CD4-positive, alpha-beta memory T cell (primary cell): ENCODE measurements around the gene TSPAN14. TPM values are rescaled to one million over a fixed set of nuclear protein-coding genes. Genes with fewer than 3 reads are reported as not detected.

Source experiments
- CTCF ChIA-PET: fragments of 350-600 bp; sonication (Branson Sonifier 250); formaldehyde crosslinking; loops from one replicate; lab custom pipeline; 2021; ENCODE audit warnings: inconsistent platforms; ENCODE audit not compliant: partially characterized antibody; lab: Charles Lee
- POLR2A ChIA-PET: fragments of 350-600 bp; sonication (Branson Sonifier 250); formaldehyde crosslinking; loops from one replicate; lab custom pipeline; 2021; ENCODE audit not compliant: partially characterized antibody; lab: Charles Lee
- DNase-seq, 5 donors: peaks; one replicate each; pipeline versions ENCODE4 v3.0.0 to v3.0.0-alpha.2; 2020 to 2022; ENCODE audit warnings: mixed read lengths in 1 of 5
- H3K27ac ChIP-seq: one replicate; pipeline ENCODE4 v1.7.0; 2013; ENCODE audit warnings: low read depth, low read length
- H3K27me3 ChIP-seq: 2 replicates; pipeline ENCODE4 v1.7.0; 2013; ENCODE audit warnings: mild to moderate bottlenecking, low read length, moderate library complexity; ENCODE audit not compliant: insufficient read depth
- H3K36me3 ChIP-seq: 2 replicates; pipeline ENCODE4 v1.7.0; 2013; ENCODE audit warnings: mild to moderate bottlenecking, low read length, moderate library complexity; ENCODE audit not compliant: insufficient read depth
- H3K4me1 ChIP-seq: 2 replicates; pipeline ENCODE4 v1.7.0; 2013; ENCODE audit warnings: mild to moderate bottlenecking, low read length, moderate library complexity; ENCODE audit not compliant: insufficient read depth
- H3K4me3 ChIP-seq, 2 donors: one replicate each; pipeline ENCODE4 v1.7.0; 2013; ENCODE audit warnings: low read length in 2 of 2, mild to moderate bottlenecking in 1 of 2
- H3K9me3 ChIP-seq, 2 donors: one replicate each; pipeline ENCODE4 v1.7.0; 2013; ENCODE audit warnings: low read length in 2 of 2, control low read depth in 1 of 2; ENCODE audit not compliant: control insufficient read depth in 1 of 2
- H3K27ac Mint-ChIP-seq, 7 donors: one replicate each; pipeline ENCODE4 v1.8.0; 2020 to 2021; ENCODE audit warnings: mixed read lengths in 7 of 7, mild to moderate bottlenecking in 6 of 7, inconsistent platforms in 3 of 7, moderate library complexity in 3 of 7
- H3K27me3 Mint-ChIP-seq, 2 donors: one replicate each; pipeline ENCODE4 v1.8.0; 2020 to 2021; ENCODE audit warnings: mixed read lengths in 2 of 2
- H3K36me3 Mint-ChIP-seq, 2 donors: one replicate each; pipeline ENCODE4 v1.8.0; 2020 to 2021; ENCODE audit warnings: mixed read lengths in 2 of 2, inconsistent platforms in 1 of 2, mild to moderate bottlenecking in 1 of 2
- H3K4me1 Mint-ChIP-seq, 4 donors: one replicate each; pipeline ENCODE4 v1.8.0; 2020 to 2021; ENCODE audit warnings: mixed read lengths in 4 of 4, mild to moderate bottlenecking in 1 of 4
- H3K4me3 Mint-ChIP-seq, 8 donors: one replicate each; pipeline ENCODE4 v1.8.0; 2020 to 2021; ENCODE audit warnings: mixed read lengths in 8 of 8, mild to moderate bottlenecking in 7 of 8, moderate library complexity in 6 of 8, inconsistent platforms in 3 of 8
- H3K9me3 Mint-ChIP-seq, 8 donors: one replicate each; pipeline ENCODE4 v1.8.0; 2020 to 2021; ENCODE audit warnings: mixed read lengths in 8 of 8, mild to moderate bottlenecking in 5 of 8, inconsistent platforms in 3 of 8, moderate library complexity in 1 of 8
- intact Hi-C: fragments of 100-400 bp; cut with micrococcal nuclease; formaldehyde crosslinking; loops from one replicate; pipeline ENCODE4 v1.15.1; 2023
- polyA plus RNA-seq, 2 donors: library from polyadenylated mRNA; unstranded; fragments of 300-500 nt; fragmentation: Illumina TruSeq; gene quantifications; one replicate each; pipeline ENCODE4 v1.2.3, GENCODE V29; 2021
- total RNA-seq, 2 experiments: library from RNA; stranded (reverse); gene quantifications; one replicate each; pipeline ENCODE4 v1.2.3, GENCODE V29; 2021

Gene TSPAN14
- total and polyA plus RNA-seq, 4 experiments from 2014 or later: 148 to 246 (median 152) TPM

GRCh38 chr10:80485946-80486764, 32.0 kb downstream of the TSPAN14 start:
- Histone ChIP-seq H3K27ac (peak overlapping the region; percentile 74), H3K4me1 (peaks cover 100% of the 10 kb centered on the region), H3K36me3 (peaks cover 25% of the 10 kb centered on the region), H3K27me3 (no peaks in the 10 kb centered on the region), H3K4me3 (peak overlapping the region; percentile 43 to 51), H3K9me3 (no peaks in the 10 kb centered on the region)
- Mint-ChIP-seq H3K27ac (peak overlapping the region; percentile 83 to 97 (median 94)), H3K9me3 (no peaks in the 10 kb centered on the region), H3K27me3 (no peaks in the 10 kb centered on the region), H3K36me3 (peaks cover 43 to 48% of the 10 kb centered on the region in 2 donors), H3K4me1 (peaks cover 83 to 100% (median 91%) of the 10 kb centered on the region in 4 donors), H3K4me3 (peak overlapping the region; percentile 70 to 93 (median 82))
- intact Hi-C loops: loop anchor here (1.0 kb wide), 2 partner anchors 8 to 20 kb away; no protein-coding TSS in a partner anchor
- ChIA-PET POLR2A (interaction anchor here (0.7 to 14.7 kb wide), 6 partner anchors 7 to 299 kb away, joined by 4 to 906 read pairs (median 10); partner anchors contain the start of gene TSPAN14), CTCF (interaction anchor here (1.3 to 10.8 kb wide), 10 partner anchors 8 to 42 kb away, joined by 3 to 201 read pairs (median 8); no protein-coding TSS in a partner anchor)
- peak in 2 of 5 donors; percentile 43 to 60 for DNase-seq

GRCh38 chr10:80486785-80487420, 32.8 kb downstream of the TSPAN14 start:
- Mint-ChIP-seq H3K27me3 (no peaks in the 10 kb centered on the region), H3K9me3 (no peaks in the 10 kb centered on the region), H3K36me3 (peaks cover 44 to 47% of the 10 kb centered on the region in 2 donors), H3K4me3 (peak overlapping the region; percentile 70 to 93 (median 83)), H3K4me1 (peaks cover 83 to 100% (median 92%) of the 10 kb centered on the region in 4 donors), H3K27ac (peak overlapping the region; percentile 83 to 97 (median 97))
- Histone ChIP-seq H3K36me3 (peaks cover 29% of the 10 kb centered on the region), H3K27ac (peak overlapping the region; percentile 74), H3K4me1 (peaks cover 100% of the 10 kb centered on the region), H3K4me3 (peak overlapping the region in 1 of 2 donors; percentile 53), H3K9me3 (no peaks in the 10 kb centered on the region), H3K27me3 (no peaks in the 10 kb centered on the region)
- CTCF ChIA-PET: interaction anchor here (1.3 to 10.8 kb wide), 8 partner anchors 9 to 43 kb away, joined by 4 to 201 read pairs (median 9); no protein-coding TSS in a partner anchor
- peak in 1 of 5 donors; percentile 41 for DNase-seq
- POLR2A ChIA-PET: interaction anchor here (0.6 to 14.7 kb wide), 7 partner anchors 14 to 299 kb away, joined by 3 to 906 read pairs (median 4); partner anchors contain the start of gene TSPAN14
- intact Hi-C loops: no loop called here

GRCh38 chr10:80487421-80487785, 33.3 kb downstream of the TSPAN14 start:
- ChIA-PET CTCF (interaction anchor here (1.3 to 10.8 kb wide), 7 partner anchors 12 to 43 kb away, joined by 4 to 201 read pairs (median 11); no protein-coding TSS in a partner anchor), POLR2A (interaction anchor here (0.6 to 14.7 kb wide), 8 partner anchors 13 to 300 kb away, joined by 3 to 906 read pairs (median 3); partner anchors contain the start of gene TSPAN14)
- Histone ChIP-seq H3K27me3 (no peaks in the 10 kb centered on the region), H3K36me3 (peaks cover 29% of the 10 kb centered on the region), H3K9me3 (no peaks in the 10 kb centered on the region), H3K4me3 (peak overlapping the region in 1 of 2 donors; percentile 53), H3K4me1 (peaks cover 100% of the 10 kb centered on the region), H3K27ac (peak overlapping the region; percentile 74)
- intact Hi-C loops: no loop called here
- DNase-seq: no peak
- H3K27ac Mint-ChIP-seq: peak overlapping the region; percentile 83 to 97 (median 97)
- peak overlapping the region; percentile 70 to 93 (median 83) for H3K4me3 Mint-ChIP-seq
- H3K27me3 Mint-ChIP-seq: no peaks in the 10 kb centered on the region
- no peaks in the 10 kb centered on the region for H3K9me3 Mint-ChIP-seq
- peaks cover 85 to 100% (median 93%) of the 10 kb centered on the region in 4 donors for H3K4me1 Mint-ChIP-seq
- H3K36me3 Mint-ChIP-seq: peaks cover 47 to 48% of the 10 kb centered on the region in 2 donors

- Histone ChIP-seq H3K27me3 (no peaks in the 10 kb centered on the region), H3K9me3 (no peaks in the 10 kb centered on the region), H3K27ac (peak overlapping the region; percentile 74), H3K4me1 (peaks cover 100% of the 10 kb centered on the region), H3K36me3 (peaks cover 28% of the 10 kb centered on the region), H3K4me3 (peak overlapping the region; percentile 4 to 53)
- intact Hi-C loops: loop anchor here (1.0 kb wide), 2 partner anchors 17 to 34 kb away; partner anchors contain the start of gene TSPAN14
- ChIA-PET CTCF (interaction anchor here (0.9 to 10.8 kb wide), 11 partner anchors 10 to 44 kb away, joined by 3 to 201 read pairs (median 6); no protein-coding TSS in a partner anchor), POLR2A (interaction anchor here (0.9 to 14.7 kb wide), 7 partner anchors 13 to 300 kb away, joined by 3 to 906 read pairs (median 3); partner anchors contain the start of gene TSPAN14)
- no peaks in the 10 kb centered on the region for H3K9me3 Mint-ChIP-seq
- H3K27me3 Mint-ChIP-seq: no peaks in the 10 kb centered on the region
- peaks cover 86 to 100% (median 93%) of the 10 kb centered on the region in 4 donors for H3K4me1 Mint-ChIP-seq
- peak overlapping the region; percentile 70 to 93 (median 83) for H3K4me3 Mint-ChIP-seq
- H3K27ac Mint-ChIP-seq: peak overlapping the region; percentile 83 to 97 (median 97)
- DNase-seq: peak; percentile 71 to 81 (median 76)
- peaks cover 48 to 49% of the 10 kb centered on the region in 2 donors for H3K36me3 Mint-ChIP-seq
These were observed 33.9 kb downstream of the TSPAN14 start for GRCh38 chr10:80487791-80488538.

GRCh38 chr10:80488539-80489066, 34.5 kb downstream of the TSPAN14 start:
- Histone ChIP-seq H3K36me3 (peaks cover 23% of the 10 kb centered on the region), H3K9me3 (no peaks in the 10 kb centered on the region), H3K4me1 (peaks cover 100% of the 10 kb centered on the region), H3K27me3 (no peaks in the 10 kb centered on the region), H3K4me3 (peak overlapping the region in 1 of 2 donors; percentile 53), H3K27ac (peak overlapping the region; percentile 74)
- no peak for DNase-seq
- peak overlapping the region; percentile 83 to 97 (median 97) for H3K27ac Mint-ChIP-seq
- peak overlapping the region; percentile 70 to 93 (median 83) for H3K4me3 Mint-ChIP-seq
- intact Hi-C loops: loop anchor here (1.0 kb wide), 2 partner anchors 17 to 34 kb away; partner anchors contain the start of gene TSPAN14
- POLR2A ChIA-PET: interaction anchor here (7.6 to 14.7 kb wide), 2 partner anchors 12 to 24 kb away, joined by 202 to 906 read pairs; partner anchors contain the start of gene TSPAN14
- no peaks in the 10 kb centered on the region for H3K9me3 Mint-ChIP-seq
- H3K36me3 Mint-ChIP-seq: peaks cover 46 to 47% of the 10 kb centered on the region in 2 donors
- H3K27me3 Mint-ChIP-seq: no peaks in the 10 kb centered on the region
- H3K4me1 Mint-ChIP-seq: peaks cover 88 to 100% (median 94%) of the 10 kb centered on the region in 4 donors
- CTCF ChIA-PET: interaction anchor here (0.9 to 10.8 kb wide), 9 partner anchors 11 to 44 kb away, joined by 3 to 201 read pairs (median 6); no protein-coding TSS in a partner anchor
